Placental epithelial cell (primary cell): ENCODE results near the gene RRP12. TPM values are rescaled to one million over a fixed set of nuclear protein-coding genes. Genes with fewer than 3 reads are reported as not detected.

Source experiments
- small RNA-seq: library from RNA; depleted of rRNA; stranded (forward); fragments of <200 nt; gene quantifications from one replicate; pipeline ENCODE3, GENCODE V24; 2012
- total RNA-seq: library from RNA; depleted of rRNA; stranded (reverse); fragments of >200 nt; gene quantifications from 2 replicates; pipeline ENCODE4 v1.2.3, GENCODE V29; 2012

The RRP12 gene, protein sequence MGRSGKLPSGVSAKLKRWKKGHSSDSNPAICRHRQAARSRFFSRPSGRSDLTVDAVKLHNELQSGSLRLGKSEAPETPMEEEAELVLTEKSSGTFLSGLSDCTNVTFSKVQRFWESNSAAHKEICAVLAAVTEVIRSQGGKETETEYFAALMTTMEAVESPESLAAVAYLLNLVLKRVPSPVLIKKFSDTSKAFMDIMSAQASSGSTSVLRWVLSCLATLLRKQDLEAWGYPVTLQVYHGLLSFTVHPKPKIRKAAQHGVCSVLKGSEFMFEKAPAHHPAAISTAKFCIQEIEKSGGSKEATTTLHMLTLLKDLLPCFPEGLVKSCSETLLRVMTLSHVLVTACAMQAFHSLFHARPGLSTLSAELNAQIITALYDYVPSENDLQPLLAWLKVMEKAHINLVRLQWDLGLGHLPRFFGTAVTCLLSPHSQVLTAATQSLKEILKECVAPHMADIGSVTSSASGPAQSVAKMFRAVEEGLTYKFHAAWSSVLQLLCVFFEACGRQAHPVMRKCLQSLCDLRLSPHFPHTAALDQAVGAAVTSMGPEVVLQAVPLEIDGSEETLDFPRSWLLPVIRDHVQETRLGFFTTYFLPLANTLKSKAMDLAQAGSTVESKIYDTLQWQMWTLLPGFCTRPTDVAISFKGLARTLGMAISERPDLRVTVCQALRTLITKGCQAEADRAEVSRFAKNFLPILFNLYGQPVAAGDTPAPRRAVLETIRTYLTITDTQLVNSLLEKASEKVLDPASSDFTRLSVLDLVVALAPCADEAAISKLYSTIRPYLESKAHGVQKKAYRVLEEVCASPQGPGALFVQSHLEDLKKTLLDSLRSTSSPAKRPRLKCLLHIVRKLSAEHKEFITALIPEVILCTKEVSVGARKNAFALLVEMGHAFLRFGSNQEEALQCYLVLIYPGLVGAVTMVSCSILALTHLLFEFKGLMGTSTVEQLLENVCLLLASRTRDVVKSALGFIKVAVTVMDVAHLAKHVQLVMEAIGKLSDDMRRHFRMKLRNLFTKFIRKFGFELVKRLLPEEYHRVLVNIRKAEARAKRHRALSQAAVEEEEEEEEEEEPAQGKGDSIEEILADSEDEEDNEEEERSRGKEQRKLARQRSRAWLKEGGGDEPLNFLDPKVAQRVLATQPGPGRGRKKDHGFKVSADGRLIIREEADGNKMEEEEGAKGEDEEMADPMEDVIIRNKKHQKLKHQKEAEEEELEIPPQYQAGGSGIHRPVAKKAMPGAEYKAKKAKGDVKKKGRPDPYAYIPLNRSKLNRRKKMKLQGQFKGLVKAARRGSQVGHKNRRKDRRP (N-terminal part only)
- 17.7 and 21.6 TPM in 2 replicates for total RNA-seq

DNA sequence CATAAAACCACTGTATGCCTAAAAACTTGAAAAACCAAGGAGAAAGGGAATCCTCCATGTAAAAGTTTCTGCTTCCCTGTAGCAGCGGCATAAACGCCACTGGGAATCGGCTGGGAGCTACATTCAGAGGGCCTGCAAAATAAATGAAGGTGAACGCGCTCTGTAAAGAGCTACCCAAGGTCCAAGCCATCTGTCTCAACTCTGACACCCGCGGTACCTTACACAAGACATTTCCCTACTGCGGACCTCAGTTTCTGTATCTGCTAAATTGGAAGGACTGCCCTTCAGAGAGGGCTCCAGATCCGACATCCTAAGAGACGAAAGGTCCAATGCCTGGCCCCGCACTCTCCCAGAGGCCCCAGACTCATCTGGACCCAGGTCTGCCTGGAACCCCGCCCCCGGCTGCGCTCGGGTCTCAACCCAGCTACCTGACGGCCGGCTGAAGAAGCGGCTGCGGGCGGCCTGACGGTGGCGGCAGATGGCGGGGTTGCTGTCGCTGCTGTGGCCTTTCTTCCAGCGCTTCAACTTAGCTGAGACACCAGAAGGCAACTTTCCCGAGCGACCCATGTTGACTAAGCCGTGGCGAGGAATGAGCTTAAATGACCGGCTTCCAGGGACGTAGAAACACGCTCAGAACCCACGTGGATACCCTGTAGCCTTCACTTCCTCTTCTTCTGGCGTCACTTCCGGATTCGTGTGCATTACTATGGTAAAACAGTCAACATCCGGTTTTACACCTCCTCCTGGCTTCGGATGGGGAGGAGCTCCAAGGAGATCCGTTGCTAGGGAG is at the start of gene RRP12:
TSS of gene RRP12 (minus strand) at position 676 of the 790 bp plus-strand sequence. CDS start at position 567, 109 bp downstream.

DNA sequence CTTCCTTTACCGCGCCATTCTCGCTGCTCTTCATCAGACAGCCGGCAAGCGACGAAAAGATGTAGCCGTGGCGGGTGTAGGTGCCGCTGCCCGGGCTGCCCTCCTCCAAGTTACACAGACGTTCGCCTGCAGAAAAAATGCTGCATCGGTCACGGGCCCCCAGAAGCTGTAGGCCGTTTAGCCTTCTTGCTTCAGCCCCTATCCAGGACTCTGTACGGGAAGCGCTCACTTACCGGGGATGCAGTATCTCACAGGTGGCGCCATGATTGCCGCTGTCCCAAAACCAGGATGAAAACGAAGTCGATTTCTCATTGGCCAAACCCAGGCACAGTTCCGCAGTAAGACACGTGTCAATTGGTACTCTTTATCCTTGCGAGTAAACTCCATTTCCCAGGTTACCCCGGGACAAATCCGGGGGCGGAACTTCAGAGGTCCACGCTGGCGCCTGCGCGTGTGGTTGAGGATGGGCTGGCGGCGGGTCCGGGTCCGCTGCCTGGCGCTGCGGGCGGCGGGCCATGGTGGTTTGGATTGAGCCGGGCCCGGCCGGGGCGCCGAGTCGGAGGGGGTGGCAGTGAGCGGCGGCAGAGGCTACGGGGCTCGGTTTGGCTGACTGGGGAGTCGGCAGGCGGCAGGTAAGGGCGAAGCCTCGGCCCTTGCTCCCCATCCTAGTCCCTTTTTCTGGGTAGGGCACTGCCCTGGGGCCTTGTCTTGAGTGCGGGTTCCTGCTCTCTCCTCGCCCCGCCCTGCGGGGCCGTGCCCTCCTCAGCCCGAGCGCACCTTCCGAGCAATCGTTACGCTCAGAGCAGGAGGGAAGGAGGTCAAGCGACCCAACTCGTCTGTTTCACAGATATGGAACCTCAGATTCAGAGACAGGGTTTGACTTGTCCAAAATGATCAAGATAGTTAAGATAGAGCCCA is 44.8 kb upstream of the RRP12 start, which contains the start of the genes EXOSC1 and ZDHHC16:
TSS of gene EXOSC1 (minus strand) at position 285 of the 918 bp plus-strand sequence. CDS start at position 264, 21 bp downstream.
TSS of gene ZDHHC16 (plus strand) at position 454 of the 918 bp plus-strand sequence. CDS start 5,501 bp downstream, outside the sequence.

DNA sequence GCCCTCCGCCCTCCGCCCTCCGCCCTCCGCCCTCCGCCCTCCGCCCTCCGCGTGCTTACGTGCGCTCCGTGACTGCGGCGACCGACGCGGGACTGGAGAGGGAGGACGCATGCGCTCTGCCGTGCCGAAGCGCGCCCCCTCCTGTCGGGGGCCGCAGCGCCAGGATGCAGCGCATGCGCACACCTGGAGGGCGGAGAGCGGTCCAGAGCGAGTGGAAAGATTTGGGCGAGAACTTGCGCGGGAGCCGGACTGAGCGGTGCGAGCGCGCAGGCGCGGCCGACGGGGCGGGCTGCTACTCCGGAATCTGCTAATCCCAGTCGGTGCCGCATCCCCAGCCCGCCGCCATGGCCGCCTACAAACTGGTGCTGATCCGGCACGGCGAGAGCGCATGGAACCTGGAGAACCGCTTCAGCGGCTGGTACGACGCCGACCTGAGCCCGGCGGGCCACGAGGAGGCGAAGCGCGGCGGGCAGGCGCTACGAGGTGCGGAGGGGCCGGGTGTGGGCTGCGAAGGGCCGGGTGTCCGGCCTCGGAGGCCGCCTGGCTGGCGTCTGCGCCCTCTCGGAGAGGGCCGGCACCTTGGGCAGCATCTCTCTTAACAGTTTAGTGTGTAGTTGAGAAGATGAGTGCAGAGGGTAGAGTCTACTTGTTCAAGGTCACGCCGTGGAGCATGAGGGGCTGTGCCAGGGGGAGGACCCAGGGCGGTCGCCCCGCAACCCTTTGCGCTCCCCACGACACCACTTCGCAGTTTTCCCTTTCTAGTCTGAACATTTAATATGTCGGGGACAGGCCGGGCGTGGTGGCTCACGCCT is 25.0 kb upstream of the RRP12 start, which contains the start of gene PGAM1:
TSS of gene PGAM1 (plus strand) at position 228 of the 812 bp plus-strand sequence. CDS start at position 345, 117 bp downstream.

DNA sequence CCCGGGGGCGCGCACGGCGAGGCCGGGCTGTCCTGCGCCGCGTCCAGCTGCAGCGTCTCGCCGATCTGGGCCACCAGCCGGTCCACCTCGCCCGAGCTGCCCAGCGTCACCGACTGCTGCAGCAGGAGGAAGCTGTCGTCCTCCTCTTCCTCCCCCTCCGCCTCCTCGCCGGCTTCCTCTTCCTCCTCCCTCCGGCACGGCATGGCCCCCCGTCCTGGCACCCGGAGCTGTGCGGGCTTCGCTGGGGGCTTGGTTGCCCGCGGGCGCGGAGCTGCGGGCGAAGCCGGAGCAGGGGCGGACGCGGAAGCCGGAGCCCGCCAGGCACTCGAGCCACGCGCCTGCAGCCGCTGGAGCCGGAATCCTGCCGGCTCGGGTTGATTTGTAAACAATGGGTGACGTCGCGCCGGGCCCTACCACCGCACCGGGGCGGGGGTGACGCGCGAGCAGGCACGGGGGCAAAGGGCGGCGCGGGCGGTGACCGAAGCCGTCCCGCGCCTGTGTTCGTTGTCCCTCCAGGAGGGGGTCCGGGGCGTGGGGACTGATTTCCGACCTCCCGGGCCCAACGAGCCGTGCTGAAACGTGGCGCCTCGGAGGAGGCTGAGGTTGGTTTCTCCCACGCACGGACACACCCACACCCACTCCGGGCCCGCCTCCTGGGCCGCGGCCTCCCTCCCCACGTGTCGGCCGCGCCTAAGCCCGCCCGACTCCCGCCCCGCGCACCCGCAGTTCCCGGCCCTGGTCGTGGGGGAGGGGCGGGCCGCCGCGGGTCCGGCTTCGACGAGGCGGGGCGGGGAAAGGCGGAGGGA is 66.6 kb downstream of the RRP12 start, which contains the start of gene FRAT2:
TSS of gene FRAT2 (minus strand) at position 360 of the 806 bp plus-strand sequence. CDS start at position 203, 157 bp downstream.

DNA sequence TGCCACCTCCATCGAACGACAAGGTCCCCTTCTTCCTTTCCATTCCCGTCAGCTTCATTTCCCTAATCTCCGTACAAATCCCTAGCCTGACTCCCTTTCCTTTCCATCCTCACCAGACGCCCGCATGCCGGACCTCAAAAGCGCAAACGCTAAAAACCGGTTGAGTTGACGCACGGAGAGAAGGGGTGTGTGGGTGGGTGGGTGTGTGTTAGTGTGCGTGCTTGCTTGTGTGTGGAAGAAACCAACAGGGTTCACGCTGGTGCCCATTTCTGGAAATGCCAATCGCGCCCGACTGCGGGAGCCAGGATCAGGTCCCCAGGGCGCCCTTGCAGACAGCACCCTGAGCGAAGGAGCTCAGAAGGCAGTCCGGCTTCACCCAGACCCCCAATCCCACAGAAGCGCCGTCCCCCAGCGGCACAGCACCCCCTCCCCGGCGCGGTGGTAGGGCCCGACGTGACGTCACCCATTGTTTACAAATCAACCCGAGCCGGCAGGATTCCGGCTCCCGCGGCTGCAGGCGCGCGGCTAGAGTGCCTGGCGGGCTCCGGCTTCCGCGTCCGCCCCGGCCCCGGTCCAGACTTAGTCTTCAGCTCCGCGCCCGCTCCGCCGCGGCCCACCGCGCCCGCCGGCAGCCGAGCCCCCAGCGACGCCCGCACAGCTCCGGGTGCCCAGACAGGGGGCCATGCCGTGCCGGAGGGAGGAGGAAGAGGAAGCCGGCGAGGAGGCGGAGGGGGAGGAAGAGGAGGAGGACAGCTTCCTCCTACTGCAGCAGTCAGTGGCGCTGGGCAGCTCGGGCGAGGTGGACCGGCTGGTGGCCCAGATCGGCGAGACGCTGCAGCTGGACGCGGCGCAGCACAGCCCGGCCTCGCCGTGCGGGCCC is 82.1 kb downstream of the RRP12 start, which contains the start of gene FRAT1:
TSS of gene FRAT1 (plus strand) at position 500 of the 880 bp plus-strand sequence. CDS start at position 683, 183 bp downstream.

Small RNAs within 50 kb of the gene (small RNA-seq; reads per million reads assigned to genes)
- gene RF00019 = not detected

Other genes with a start within 250 kb of the RRP12 start
- gene SLIT1, start 215.4 kb downstream of the RRP12 start, total RNA-seq = not detected in 2 replicates
- 3.3 and 3.5 TPM in 2 replicates for gene ARHGAP19, start 108.7 kb downstream of the RRP12 start, total RNA-seq
- 2.1 and 3.5 TPM in 2 replicates for gene FRAT1, start 82.1 kb downstream of the RRP12 start, total RNA-seq
- 10.2 and 10.8 TPM in 2 replicates for gene FRAT2, start 66.6 kb downstream of the RRP12 start, total RNA-seq
- gene PGAM1, start 24.9 kb upstream of the RRP12 start, total RNA-seq = 203 and 733 TPM in 2 replicates
- gene EXOSC1, start 44.7 kb upstream of the RRP12 start, total RNA-seq = 34.2 and 37.0 TPM in 2 replicates
- gene ZDHHC16, start 44.8 kb upstream of the RRP12 start, total RNA-seq = 53.8 and 109 TPM in 2 replicates
- 95.8 and 152 TPM in 2 replicates for gene MMS19, start 97.1 kb upstream of the RRP12 start, total RNA-seq
- 33.1 and 33.8 TPM in 2 replicates for gene UBTD1, start 97.6 kb upstream of the RRP12 start, total RNA-seq
- 0.79 and 5.4 TPM in 2 replicates for gene ANKRD2, start 171.4 kb upstream of the RRP12 start, total RNA-seq
- gene HOGA1, start 183.0 kb upstream of the RRP12 start, total RNA-seq = 0.98 and 1.2 TPM in 2 replicates
- 0.33 TPM in 1 of 2 replicates, not detected in the other for gene C10orf62, start 188.4 kb upstream of the RRP12 start, total RNA-seq
- 1.3 and 1.6 TPM in 2 replicates for gene MORN4, start 232.2 kb upstream of the RRP12 start, total RNA-seq
- 18.5 and 32.8 TPM in 2 replicates for gene PI4K2A, start 239.3 kb upstream of the RRP12 start, total RNA-seq